B cell (primary cell): ENCODE measurements around the gene TRIM40.

Experiments used
- CTCF ChIP-seq: fragments of 200-600 bp; IDR thresholded peaks from one replicate; pipeline ENCODE4 v1.8.0; 2022; ENCODE audit warnings: antibody characterized with exemption, mild to moderate bottlenecking
- EZH2 ChIP-seq: IDR thresholded peaks from 2 replicates; pipeline ENCODE4 v1.6.1; 2012; ENCODE audit warnings: borderline replicate concordance, low read depth, mild to moderate bottlenecking, moderate library complexity, low read length; ENCODE audit not compliant: insufficient read depth, poor library complexity, severe bottlenecking

- TF ChIP-seq CTCF (no peak), EZH2 (no peak)
Measured at GRCh38 chr6:30113841-30114240, 22.1 kb upstream of the TRIM40 start.
